DOHH2 (cell line): Measurements from ENCODE around the gene MYBPC3.

Experiments
- H3F3A ChIP-seq: fragments of 200-600 bp; sonication (generic), shearing (Covaris generic); 2 replicates; pipeline ENCODE4 v1.6.0; 2016; ENCODE audit warnings: antibody characterized with exemption, mild to moderate bottlenecking; ENCODE audit not compliant: control insufficient read depth, insufficient read depth
- H3K27ac ChIP-seq: fragments of 200-600 bp; sonication (generic); 2 replicates; pipeline ENCODE4 v1.5.1; 2014; ENCODE audit warnings: low read depth, mild to moderate bottlenecking, low read length, moderate library complexity
- H3K27me3 ChIP-seq: fragments of 200-600 bp; sonication (generic); 2 replicates; pipeline ENCODE4 v1.6.1; 2014; ENCODE audit warnings: mild to moderate bottlenecking, low read length, mixed read lengths; ENCODE audit not compliant: control insufficient read depth
- H3K36me3 ChIP-seq: fragments of 200-600 bp; sonication (generic); 2 replicates; pipeline ENCODE4 v1.6.1; 2014; ENCODE audit warnings: mild to moderate bottlenecking, low read length, moderate library complexity, mixed read lengths; ENCODE audit not compliant: control insufficient read depth
- H3K4me1 ChIP-seq: fragments of 200-600 bp; sonication (generic); 2 replicates; pipeline ENCODE4 v1.6.1; 2014; ENCODE audit warnings: mild to moderate bottlenecking, low read length, mixed read lengths; ENCODE audit not compliant: control insufficient read depth
- H3K4me2 ChIP-seq: fragments of 200-600 bp; sonication (generic); 2 replicates; pipeline ENCODE4 v1.6.0; 2014; ENCODE audit warnings: mild to moderate bottlenecking, low read length, moderate library complexity
- H3K4me3 ChIP-seq: fragments of 200-600 bp; sonication (generic); 2 replicates; pipeline ENCODE4 v1.5.1; 2014; ENCODE audit warnings: mild to moderate bottlenecking, low read length, mixed read lengths
- H3K79me2 ChIP-seq: fragments of 200-600 bp; sonication (generic); 2 replicates; pipeline ENCODE4 v1.6.1; 2014; ENCODE audit warnings: mild to moderate bottlenecking, low read length, mixed read lengths; ENCODE audit not compliant: control insufficient read depth
- H3K9me2 ChIP-seq: fragments of 200-600 bp; sonication (generic); replicated peaks from 2 replicates; pipeline ENCODE4 v1.6.1; 2014; ENCODE audit warnings: mild to moderate bottlenecking, low read length, mixed read lengths; ENCODE audit not compliant: control insufficient read depth
- H3K9me3 ChIP-seq: fragments of 200-600 bp; sonication (generic); 2 replicates; pipeline ENCODE4 v1.6.1; 2014; ENCODE audit warnings: antibody characterized with exemption, low read length, mixed read lengths; ENCODE audit not compliant: control insufficient read depth, insufficient read depth
- H4K20me1 ChIP-seq: fragments of 200-600 bp; sonication (generic); 2 replicates; pipeline ENCODE4 v1.6.0; 2014; ENCODE audit warnings: low read depth, mild to moderate bottlenecking, antibody characterized with exemption, low read length, moderate library complexity; ENCODE audit not compliant: control insufficient read depth, insufficient read depth
- EZH2phosphoT487 ChIP-seq: fragments of 200-600 bp; sonication (generic); IDR thresholded peaks from 2 replicates; pipeline ENCODE4 v1.6.1; 2017; ENCODE audit warnings: borderline replicate concordance, mild to moderate bottlenecking, antibody characterized with exemption, low read length, moderate library complexity, mixed read lengths
- TF ChIP-seq, protein P1 (sequence below): fragments of 200-600 bp; sonication (generic); IDR thresholded peaks from one replicate; pipeline ENCODE4 v1.5.1; 2014; ENCODE audit warnings: antibody characterized with exemption, mild to moderate bottlenecking, low read depth, low read length; ENCODE audit not compliant: poor library complexity, severe bottlenecking

The MYBPC3 gene

DNA sequence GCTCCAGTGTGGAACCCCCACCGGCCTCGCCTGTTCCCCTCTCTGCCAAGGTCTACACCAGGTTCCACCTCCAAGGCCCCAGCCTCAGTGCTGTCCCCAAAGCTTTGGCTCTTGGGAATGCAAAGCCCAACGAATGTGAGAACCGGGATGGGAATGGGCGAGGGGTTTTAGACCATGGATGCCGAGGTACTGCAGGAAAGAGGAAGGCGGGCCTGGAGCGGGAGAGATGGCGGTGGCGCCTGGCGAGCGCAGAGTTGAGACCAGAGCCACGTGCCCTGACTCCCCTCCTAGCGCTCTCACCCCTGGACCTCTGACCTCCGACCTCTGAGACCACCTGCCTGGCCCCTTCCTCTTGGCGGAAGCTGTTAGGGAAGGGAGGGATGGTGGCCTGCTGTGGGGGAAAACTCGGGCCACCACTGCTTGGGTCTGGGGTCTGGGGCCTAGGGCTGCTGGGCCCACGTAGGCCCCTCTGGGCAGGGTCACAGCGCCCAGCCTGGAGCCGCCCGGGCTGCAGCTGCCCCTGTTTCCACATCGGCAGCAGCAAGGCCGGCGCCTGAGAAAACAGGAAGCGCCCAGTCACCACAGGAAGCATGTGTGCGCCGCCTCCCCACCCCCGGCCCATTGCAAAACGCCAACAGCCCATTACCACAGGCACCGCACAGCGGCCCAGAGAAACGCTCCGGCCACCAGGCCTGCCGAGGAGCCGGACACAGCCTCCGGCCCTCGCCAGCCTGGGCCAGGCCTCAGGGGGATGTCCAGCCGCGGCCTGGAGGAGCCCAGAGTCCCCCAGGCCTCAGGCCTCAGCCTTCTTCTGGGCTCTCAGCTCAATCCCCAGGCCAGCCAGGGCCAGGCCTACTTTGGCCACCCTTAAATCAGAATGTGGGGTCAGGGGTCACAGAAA is 42.1 kb upstream of the MYBPC3 start:
- Histone ChIP-seq H3K27ac (peak overlapping the region; percentile 83), H3K9me2 (no peaks in the 10 kb centered on the region), H3K4me1 (peaks cover 79% of the 10 kb centered on the region), H3K36me3 (no peaks in the 10 kb centered on the region), H3F3A (peaks cover 10% of the 10 kb centered on the region), H3K4me3 (peak overlapping the region; percentile 72), H3K9me3 (no peaks in the 10 kb centered on the region), H3K79me2 (no peaks in the 10 kb centered on the region), H3K27me3 (no peaks in the 10 kb centered on the region), H3K4me2 (peak overlapping the region; percentile 90), H4K20me1 (no peaks in the 10 kb centered on the region)
- no peak for TF ChIP-seq EZH2phosphoT487
- TF ChIP-seq, protein P1, sequence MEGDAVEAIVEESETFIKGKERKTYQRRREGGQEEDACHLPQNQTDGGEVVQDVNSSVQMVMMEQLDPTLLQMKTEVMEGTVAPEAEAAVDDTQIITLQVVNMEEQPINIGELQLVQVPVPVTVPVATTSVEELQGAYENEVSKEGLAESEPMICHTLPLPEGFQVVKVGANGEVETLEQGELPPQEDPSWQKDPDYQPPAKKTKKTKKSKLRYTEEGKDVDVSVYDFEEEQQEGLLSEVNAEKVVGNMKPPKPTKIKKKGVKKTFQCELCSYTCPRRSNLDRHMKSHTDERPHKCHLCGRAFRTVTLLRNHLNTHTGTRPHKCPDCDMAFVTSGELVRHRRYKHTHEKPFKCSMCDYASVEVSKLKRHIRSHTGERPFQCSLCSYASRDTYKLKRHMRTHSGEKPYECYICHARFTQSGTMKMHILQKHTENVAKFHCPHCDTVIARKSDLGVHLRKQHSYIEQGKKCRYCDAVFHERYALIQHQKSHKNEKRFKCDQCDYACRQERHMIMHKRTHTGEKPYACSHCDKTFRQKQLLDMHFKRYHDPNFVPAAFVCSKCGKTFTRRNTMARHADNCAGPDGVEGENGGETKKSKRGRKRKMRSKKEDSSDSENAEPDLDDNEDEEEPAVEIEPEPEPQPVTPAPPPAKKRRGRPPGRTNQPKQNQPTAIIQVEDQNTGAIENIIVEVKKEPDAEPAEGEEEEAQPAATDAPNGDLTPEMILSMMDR, result no peak

DNA sequence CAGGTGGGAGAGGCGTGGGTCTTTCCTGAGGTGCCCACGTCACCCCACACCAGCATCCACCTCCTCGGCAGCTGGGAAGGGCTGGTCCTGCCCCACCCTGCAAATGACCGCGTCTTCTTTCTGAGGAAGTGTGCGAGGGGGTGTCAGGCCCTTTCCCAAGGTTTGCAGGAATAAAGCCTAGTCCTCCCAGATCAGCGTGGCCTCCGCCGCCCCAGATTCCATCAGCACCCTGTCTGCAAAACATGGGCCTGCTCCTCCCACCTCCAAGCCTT is 41.5 kb upstream of the MYBPC3 start:
- peaks cover 74% of the 10 kb centered on the region for H3K4me1 ChIP-seq
- no peaks in the 10 kb centered on the region for H3K9me2 ChIP-seq
- peak overlapping the region; percentile 90 for H3K4me2 ChIP-seq
- H3F3A ChIP-seq, result peaks cover 6% of the 10 kb centered on the region
- peak overlapping the region; percentile 83 for H3K27ac ChIP-seq
- peak overlapping the region; percentile 72 for H3K4me3 ChIP-seq
- no peaks in the 10 kb centered on the region for H3K36me3 ChIP-seq
- H3K27me3 ChIP-seq, result no peaks in the 10 kb centered on the region
- no peak for TF ChIP-seq EZH2phosphoT487
- TF ChIP-seq, protein P1, result no peak
- H4K20me1 ChIP-seq, result no peaks in the 10 kb centered on the region
- H3K9me3 ChIP-seq, result no peaks in the 10 kb centered on the region
- H3K79me2 ChIP-seq, result no peaks in the 10 kb centered on the region

DNA sequence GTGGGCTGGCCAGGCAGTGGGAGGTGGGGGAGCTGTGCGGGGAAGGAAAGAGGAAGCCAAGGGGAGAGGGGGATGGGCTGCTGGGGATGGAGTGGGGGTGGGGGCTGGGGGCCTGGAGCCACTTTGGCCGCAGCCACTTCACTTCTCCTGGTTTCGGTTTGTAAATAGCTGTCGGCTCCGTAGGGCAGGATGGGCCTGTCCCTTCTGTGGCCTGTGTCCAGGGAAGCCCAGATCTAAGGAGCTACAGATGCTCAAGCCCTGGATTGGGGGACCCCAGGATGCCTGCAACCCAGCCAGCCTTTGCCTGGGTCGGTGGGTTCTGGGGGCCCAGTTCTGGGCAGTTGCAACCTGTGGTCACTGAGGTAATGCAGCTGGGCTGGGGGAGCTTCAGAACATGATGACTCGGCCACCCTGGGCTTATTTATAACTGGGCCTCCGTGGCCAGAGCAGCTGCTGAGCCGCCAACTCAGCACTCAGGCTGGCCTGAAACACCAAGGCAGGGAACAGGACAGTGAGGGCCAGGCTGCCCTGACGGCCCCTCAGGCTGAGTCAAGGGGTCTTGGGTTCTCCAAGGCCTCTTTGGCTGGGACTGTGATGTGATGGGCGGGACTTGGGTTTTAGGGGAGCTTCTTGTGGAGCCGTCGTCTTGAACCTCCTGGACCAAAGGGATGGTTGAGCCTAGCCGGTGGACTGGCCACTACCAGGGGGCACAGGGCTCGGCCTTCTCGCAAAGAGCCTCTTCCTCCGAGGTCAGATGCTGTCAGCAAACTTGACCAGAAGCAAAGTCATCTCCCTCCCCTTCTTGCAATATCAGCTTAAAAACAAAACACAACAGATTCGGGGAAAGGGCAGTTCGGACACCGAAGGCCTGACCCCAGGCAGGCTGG is 40.9 kb upstream of the MYBPC3 start:
- H3K4me2 ChIP-seq, result peak overlapping the region; percentile 90
- TF ChIP-seq, protein P1, result no peak
- no peak for TF ChIP-seq EZH2phosphoT487
- H3K79me2 ChIP-seq, result no peaks in the 10 kb centered on the region
- H3K9me2 ChIP-seq, result no peaks in the 10 kb centered on the region
- no peaks in the 10 kb centered on the region for H3K27me3 ChIP-seq
- H3K4me1 ChIP-seq, result peaks cover 68% of the 10 kb centered on the region
- no peaks in the 10 kb centered on the region for H3K36me3 ChIP-seq
- no peaks in the 10 kb centered on the region for H4K20me1 ChIP-seq
- no peaks in the 10 kb centered on the region for H3K9me3 ChIP-seq
- H3F3A ChIP-seq, result peaks cover 2% of the 10 kb centered on the region; the same call in 1 of the 2 replicates
- peak overlapping the region; percentile 20; the same call in 1 of the 2 replicates for H3K27ac ChIP-seq
- H3K4me3 ChIP-seq, result peak overlapping the region; percentile 72
